HEK293T (cell line): ENCODE measurements around the gene C6orf58.

Experiments
- BHLHE40 ChIP-seq: fragments of 450-650 bp; IDR thresholded peaks from 2 replicates; pipeline ENCODE4 v1.6.1; 2016; ENCODE audit warnings: mild to moderate bottlenecking, moderate library complexity, borderline replicate concordance
- ELF4 ChIP-seq: fragments of 450-650 bp; IDR thresholded peaks from 2 replicates; pipeline ENCODE4 v1.6.1; 2017; ENCODE audit warnings: antibody characterized with exemption
- FOXA1 ChIP-seq: fragments of 450-650 bp; IDR thresholded peaks from 2 replicates; pipeline ENCODE4 v1.6.1; 2016; ENCODE audit warnings: mild to moderate bottlenecking
- FOXK2 ChIP-seq: fragments of 450-650 bp; IDR thresholded peaks from 2 replicates; pipeline ENCODE4 v1.6.1; 2016; ENCODE audit warnings: mild to moderate bottlenecking
- FOXM1 ChIP-seq: fragments of 450-650 bp; IDR thresholded peaks from 2 replicates; pipeline ENCODE4 v1.6.1; 2017; ENCODE audit warnings: mild to moderate bottlenecking, borderline replicate concordance
- HDGF ChIP-seq: fragments of 450-650 bp; IDR thresholded peaks from 2 replicates; pipeline ENCODE4 v1.6.1; 2017; ENCODE audit warnings: antibody characterized with exemption, borderline replicate concordance
- LEF1 ChIP-seq: fragments of 450-650 bp; IDR thresholded peaks from 2 replicates; pipeline ENCODE4 v1.6.1; 2017; ENCODE audit warnings: mild to moderate bottlenecking, borderline replicate concordance
- NFRKB ChIP-seq: fragments of 450-650 bp; IDR thresholded peaks from 2 replicates; pipeline ENCODE4 v1.6.1; 2016; ENCODE audit warnings: mild to moderate bottlenecking, moderate library complexity
- PKNOX1 ChIP-seq: fragments of 450-650 bp; IDR thresholded peaks from 2 replicates; pipeline ENCODE4 v1.6.1; 2016
- SP1 ChIP-seq: fragments of 450-650 bp; IDR thresholded peaks from 2 replicates; pipeline ENCODE4 v1.6.1; 2017
- SUZ12 ChIP-seq: fragments of 450-650 bp; IDR thresholded peaks from 2 replicates; pipeline ENCODE4 v1.6.1; 2016; ENCODE audit warnings: mild to moderate bottlenecking
- TARDBP ChIP-seq: fragments of 450-650 bp; IDR thresholded peaks from 2 replicates; pipeline ENCODE4 v1.6.1; 2016
- ZNF384 ChIP-seq: fragments of 450-650 bp; IDR thresholded peaks from 2 replicates; pipeline ENCODE4 v1.6.1; 2016

DNA sequence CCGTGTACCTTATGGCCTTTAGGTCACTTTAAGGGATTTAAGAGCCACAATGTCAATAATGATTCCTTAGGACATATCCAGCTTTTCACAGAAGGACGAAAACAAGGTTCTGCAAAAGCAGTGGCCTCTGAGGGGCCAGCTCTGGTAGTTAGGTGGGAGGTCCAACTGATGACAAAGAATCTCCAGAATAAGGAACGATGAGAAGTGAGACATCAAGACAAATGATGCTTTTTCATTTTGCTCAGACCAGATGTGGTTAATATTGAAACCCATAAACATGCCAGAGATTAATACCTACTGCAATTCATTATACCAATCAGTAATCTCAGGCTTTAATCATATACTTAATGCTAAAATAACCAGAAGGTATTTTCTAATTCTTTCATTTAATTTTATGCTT lies 1.9 kb downstream of the C6orf58 start:
- TF ChIP-seq SP1: no peak
- TF ChIP-seq NFRKB: no peak
- no peak for TF ChIP-seq FOXK2
- no peak for TF ChIP-seq ZNF384
- no peak for TF ChIP-seq TARDBP
- TF ChIP-seq PKNOX1: no peak
- TF ChIP-seq HDGF: no peak
- TF ChIP-seq ELF4: no peak
- no peak for TF ChIP-seq BHLHE40
- no peak for TF ChIP-seq FOXA1
- no peak for TF ChIP-seq FOXM1
- TF ChIP-seq SUZ12: no peak
- TF ChIP-seq LEF1: no peak
